ENCODE measurements around the gene FHIT.

Gene FHIT

DNA sequence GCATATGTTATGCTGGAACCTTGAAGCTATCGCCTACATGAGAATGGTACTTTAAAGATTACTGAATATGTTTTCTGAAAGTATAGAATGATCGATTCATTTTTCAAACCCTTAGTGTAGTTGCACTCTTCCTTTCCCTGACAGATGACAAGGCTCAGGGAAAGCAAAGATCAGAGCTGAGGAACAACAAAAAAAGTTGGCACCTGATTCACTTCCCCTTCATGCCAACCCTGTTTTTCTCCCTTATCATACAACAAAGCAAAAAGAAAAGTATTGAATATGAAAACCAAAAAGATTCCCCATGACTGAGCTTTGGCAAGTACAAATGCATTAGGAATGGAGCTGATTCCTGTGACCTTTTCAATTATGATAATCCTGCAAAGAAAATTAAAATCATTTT is 1012.7 kb downstream of the FHIT start:
- DNase-seq, result no peak

DNA sequence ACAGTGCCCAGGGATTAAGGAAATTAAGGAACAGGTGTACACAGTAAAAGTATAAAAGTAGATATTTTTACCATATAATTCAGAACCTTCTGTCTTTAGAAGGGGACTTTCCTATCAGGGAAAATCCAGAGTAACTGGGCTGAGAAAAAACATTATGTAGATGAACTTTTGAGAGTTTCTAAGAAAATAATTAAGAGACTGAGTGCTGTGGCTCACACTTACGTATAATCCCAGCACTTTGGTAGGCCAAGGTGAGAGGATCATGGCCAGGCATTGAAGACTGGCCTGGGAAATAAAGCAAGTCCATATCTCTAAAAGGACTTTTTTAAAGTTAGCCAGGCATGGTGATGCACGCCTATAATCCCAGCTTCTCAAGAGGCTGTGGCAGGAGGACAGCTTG is 1021.8 kb downstream of the FHIT start:
- DNase-seq, result no peak

DNA sequence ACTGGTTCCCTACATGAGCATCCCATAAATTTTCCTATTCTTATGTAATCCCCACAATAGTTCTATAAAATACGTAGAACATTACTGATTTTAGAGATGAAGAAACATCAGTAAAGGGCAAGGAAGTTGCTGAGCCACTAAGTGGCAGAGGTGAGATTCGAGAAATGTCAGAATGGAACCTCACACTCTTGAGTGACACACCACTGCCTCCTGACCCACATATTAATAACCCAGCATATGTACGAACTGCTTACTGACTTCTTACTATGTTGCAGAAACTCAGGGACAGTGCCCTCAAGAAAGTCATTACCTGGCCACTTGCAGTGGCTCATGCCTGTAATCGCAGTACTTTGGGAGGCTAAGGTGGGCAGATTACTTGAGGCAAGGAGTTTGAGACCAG is 1022.4 kb downstream of the FHIT start:
- no peak for DNase-seq

DNA sequence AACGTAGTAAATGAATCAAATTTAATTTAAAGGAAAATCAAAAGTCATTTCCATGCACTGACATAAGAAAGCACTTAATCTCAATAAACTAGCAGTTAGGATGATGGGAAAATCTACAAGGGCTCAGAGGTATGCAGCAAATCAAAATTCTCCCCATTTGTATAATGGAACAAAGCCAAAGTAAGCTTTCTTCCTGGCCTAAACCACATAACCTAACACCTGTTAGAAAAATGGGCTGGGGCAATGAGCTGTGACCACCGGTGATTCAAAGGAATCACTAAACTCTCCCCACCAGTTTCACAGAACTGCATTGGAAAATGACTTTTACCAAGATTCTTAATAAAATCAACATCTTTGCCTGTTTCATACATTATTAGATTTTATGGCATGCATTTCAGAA is 1024.3 kb downstream of the FHIT start:
- no peak for DNase-seq

DNA sequence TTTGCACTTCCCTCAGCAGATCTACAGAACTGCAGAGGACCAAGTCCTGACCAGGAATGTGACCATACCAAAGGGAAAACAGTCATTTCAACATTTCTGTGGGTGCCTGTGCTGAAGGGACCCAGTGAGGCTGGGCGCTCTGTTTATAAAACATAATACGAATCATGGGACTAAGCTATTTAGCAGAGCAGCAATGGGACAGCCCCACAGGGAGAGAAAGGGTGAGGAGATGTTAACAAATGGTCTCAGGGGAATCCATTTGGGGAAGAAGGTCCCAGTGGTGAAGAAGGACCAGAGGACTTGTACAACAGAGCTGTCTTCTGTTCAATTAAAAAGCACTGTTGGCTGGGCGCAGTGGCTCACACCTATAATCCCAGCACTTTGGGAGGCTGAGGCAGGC is 1025.4 kb downstream of the FHIT start:
- no peak for DNase-seq

DNA sequence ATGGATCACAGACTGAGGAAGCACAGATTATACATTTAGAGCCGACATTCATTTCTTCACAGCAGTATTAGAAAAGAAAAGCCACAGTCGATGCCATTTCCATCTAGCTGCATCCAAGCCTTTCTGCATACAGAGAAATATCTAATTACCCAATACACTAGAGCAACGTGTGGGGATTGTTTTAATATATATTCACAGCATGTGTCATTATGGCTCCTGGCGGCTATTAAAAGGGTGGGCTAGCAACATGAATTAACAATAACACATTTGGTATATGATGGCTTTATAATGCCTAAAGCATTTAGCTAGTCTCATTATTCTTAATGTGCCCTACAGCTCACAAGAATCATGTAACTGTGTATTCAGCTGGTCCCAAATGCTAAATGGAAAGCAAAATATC is 1030.5 kb downstream of the FHIT start:
- no peak for DNase-seq

DNA sequence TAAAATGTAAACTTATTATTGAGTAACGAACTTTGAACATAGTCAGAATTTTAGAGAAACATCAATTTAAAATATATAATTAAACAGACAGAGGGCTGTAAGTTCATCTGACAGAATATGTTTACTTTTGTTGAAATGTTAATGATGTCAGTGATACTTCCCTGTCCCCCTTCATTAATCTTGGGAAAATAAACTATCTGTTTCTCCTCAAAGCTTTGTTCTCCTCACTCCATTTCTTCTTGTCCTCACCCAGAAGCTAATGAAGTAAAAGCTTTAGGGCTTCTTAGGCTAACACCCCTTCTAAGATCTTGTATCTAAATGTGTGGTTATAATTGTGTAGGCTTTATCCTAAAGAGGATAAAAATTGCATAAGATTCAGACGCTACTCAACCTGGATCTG is 1031.8 kb downstream of the FHIT start:
- no peak for DNase-seq

DNA sequence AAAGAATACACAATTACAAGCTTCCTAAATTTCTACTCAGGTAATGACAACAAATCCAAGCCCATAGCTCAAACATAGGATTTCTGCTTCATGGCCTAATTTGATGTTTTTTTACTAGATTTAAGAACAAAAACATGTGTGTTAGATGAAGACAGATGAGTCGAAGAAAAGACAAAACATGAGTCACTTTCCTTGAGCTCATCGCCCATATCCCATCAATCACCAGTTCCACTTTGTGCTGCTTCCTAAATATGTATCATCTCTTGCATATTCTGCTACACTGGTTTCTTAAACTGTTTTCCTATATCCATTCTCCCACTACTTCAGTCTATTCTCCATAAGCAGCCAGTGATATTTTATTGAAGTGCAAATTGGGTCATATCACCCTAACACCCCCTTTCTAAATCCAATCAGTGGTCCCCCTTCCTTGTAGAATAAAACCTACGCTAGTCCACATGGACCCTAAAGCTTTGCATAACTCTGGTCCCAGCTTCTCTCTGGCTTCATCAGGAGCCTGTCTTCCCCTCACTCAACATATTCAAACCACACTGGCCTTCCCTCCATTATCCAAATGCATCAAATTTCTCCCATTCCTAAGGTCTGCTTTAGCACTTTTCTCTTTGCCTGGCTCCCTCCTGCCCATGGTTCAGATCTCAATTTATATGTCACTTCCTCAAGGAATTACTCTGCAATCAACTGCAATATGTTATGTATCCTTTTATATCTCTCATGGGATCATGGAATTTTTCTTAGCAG is 1033.9 kb downstream of the FHIT start:
- no peak for DNase-seq

DNA sequence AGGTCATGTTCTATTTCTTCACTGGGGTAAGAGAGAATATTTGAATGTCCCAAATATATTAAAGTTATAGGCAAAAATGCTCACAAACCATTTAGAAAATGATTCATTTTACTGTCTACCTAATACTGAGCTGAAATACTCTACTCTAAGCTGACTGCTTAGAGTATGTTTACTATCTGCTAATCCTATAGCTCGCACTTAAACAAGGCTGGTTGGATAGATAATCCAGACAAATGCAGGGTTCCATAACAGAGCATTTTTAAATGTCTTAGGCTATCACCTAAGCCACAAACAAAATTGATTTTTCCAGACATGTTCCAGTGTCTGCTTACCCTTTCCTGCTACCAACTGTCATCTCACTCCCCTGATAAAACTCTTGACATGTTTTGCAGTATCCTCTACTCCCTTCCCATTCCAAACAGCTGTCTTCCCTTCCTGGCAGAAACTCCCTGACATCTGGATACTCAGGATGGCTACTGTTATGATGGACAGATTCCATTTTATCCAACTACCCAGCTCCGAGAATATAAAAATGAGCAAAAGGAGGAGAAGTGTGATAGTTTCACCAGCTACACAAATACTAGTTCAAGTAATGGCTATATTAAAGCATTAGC is 1034.7 kb downstream of the FHIT start:
- no peak for DNase-seq

DNA sequence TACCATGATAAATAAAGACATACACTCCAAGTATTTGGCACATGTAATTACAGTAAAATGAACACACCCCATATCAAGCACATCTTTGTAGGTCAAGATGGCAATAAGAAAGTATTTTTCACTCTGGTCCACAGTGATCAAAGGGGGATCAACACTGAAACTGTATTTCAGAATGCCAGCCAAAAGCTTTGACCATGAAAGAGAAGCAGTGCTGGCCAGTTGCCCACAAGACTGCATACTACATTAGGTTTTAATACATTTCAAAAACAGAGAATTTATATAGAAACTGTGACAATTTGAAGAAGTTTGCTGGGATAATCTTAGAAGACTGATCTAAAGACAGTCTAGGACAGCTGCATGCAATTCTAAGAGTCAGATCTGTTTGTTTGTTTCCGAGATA is 1035.3 kb downstream of the FHIT start:
- no peak for DNase-seq

DNA sequence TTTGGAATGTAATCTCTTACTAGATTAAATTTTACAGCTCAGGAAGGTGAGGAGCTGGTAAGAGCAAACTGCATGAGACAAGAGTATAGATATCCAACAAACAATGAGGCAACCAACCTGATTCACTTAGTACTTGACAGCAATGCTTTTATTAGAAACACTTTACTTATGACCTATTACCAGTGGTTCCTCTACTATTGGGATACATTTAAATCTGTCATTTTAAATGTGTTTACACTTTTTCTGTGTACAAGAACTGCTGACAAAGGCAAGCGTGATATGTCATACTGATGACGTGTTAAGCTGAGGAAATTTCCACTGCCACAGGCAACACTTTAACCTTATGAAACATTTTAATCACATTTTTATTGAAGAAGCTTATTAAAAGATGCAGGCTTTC is 1043.3 kb downstream of the FHIT start:
- no peak for DNase-seq

DNA sequence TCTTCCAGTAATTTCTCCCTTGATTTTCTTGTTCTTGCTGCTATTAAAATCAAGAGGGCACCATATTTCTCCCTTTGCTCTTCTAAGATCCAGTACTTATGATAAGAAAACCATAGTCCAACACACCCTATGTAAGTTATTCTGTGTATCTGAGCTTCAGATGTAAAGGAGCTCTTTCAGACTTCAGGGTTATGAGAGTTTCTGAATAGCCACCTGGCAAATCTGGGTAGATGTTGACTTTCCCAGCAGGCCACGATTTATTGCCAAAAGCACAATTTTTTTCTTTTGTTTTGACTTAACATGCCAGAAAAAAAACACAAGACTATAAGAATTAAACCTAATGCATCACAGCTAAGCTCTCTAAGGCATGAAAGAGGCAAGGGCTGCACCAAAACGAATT is 1045.0 kb downstream of the FHIT start:
- no peak for DNase-seq

DNA sequence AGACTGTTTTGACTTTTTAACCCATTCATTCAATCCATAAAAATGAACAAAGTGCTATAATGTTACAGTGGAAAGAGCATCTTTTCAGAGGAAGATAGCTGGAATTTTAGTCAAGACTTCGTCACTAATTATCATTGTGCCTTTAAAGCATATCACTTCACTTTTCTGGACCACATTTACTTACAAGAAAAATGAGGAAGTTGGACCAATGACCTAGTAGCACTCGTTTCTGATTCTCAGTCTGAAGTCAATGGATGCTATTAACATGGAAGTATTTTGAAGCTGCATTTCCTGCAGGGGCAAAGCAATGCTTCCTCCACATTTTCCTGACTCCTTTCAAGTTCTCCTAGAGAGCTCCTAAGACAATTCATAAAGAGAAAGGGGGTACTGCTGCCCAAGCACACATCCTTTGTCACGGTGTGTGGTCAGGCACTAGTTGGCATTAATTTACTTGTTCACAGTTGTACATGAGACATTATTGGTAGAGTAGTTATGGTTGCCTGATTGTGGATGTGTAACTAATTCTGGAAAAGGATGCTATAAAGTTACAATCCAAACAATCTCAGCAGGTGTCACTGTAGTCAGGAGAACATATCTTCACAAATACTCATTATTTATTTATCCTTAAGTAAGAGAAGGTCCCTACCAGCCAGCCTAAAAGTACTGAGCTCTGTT is 1049.1 kb downstream of the FHIT start:
- DNase-seq, result no peak

DNA sequence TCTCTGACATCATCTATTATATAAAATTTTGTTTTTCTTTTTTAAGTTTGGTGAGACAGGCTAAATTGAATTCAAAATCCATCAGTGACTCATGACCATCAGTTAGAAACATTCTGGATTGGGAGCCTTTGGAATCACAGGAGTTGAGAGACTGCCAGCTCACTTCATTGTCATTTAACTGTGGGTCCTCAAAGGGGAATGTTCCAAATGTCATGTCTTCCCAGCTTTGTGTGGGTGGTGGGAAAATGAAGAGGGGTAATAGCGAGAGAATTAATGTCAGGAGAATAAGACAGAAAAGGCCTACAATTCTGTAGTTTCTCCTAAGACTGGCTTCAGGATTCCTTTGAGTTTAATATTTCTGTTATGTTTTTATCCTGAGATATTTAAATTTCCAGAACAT is 1051.9 kb downstream of the FHIT start:
- no peak for DNase-seq

DNA sequence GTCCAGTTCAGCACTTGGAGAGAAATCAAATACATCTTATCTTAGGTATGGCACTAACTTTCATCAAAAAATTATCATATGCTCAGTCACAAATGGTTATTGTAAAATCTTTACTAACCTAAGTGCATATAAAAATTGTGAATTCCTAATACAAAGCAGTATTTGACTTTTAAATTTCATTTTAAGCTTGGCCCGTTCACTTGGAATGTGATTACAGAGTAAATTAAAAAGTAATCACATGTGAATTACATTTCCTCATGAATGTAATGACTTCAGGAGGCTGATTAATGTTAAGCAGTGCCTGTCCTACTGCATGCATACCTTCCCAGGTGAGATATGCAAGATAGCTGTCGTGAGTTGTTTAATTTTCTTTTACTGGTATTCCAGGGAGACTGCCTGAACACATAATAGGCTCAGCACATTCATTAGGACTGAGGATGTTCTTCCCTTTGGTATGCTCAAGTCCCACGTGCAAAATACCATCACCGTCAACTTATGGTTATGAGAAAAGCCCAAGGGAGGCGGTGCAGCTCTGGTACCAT is 1053.0 kb downstream of the FHIT start:
- no peak for DNase-seq

DNA sequence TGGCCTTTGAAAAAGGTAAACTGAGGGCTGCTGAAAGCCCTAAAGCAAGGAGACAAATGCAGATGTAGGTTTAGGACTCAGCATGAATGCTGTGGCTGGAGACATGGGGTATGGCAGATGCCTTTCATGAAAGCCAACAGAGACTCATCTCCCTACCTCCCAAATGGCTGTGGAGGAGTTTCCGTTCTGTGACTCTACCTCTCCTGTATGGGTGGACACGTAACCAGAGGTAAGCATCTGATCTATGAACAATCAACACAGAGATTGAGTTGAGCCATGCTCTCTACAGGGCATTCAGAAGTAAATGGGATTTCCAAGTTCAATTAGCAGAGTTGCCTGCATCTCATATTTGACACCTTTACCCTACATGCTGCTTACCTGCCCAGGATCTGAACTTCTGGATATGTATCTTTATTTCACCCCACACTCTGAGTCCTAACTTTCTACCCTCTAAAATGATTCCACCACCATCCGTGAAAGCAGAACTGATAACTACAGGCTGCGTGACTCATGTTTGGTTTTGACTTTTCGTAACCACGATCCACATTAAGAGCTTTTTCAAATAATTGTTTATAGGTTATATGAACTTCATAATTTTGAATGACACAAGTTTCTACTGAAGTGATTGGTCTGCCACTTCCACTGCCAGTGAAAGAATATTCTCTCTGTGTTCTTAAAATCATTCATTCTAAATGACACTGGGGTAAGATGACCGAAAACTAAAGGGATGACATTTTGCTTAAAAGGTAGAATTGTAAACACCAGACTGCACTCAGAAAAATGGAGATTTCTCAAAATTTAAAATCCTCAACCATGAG is 1058.7 kb downstream of the FHIT start:
- no peak for DNase-seq

DNA sequence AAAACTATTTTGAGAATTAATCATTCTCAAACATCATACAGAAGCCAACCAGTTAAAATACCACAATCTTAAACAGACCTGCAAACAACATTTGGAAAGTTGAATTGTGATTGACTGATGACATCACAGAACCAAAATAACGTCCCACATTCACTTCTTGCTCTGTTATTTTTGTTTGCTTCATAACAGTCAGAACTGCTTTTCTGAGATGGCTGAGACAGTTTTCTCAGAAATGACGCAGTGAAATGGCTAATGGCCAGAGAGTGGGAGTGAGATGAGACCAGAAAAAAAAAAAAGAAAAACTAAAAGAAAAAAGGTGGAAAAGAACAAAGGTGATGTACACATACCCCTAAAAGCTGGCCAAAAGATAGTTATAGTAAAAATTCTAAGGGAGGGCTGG is 1061.2 kb downstream of the FHIT start:
- DNase-seq, result no peak

DNA sequence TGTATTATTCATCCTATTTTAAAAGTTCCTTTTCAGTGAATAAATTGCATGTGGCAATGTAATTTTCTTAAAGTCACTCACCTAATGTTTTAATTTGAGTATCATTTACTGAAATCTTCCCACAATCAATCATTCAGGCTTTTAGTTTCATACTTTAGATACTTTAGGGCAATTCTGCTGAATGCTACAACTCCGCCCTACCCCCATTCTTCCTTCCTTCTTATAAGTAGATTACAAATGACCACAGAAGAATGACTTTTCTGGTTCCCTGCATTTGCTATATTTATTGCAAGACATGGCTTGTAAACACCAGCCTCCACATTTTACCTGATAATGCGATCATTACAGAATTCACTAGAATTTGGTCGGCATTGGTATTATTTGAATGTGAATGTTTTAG is 1061.9 kb downstream of the FHIT start:
- no peak for DNase-seq

DNA sequence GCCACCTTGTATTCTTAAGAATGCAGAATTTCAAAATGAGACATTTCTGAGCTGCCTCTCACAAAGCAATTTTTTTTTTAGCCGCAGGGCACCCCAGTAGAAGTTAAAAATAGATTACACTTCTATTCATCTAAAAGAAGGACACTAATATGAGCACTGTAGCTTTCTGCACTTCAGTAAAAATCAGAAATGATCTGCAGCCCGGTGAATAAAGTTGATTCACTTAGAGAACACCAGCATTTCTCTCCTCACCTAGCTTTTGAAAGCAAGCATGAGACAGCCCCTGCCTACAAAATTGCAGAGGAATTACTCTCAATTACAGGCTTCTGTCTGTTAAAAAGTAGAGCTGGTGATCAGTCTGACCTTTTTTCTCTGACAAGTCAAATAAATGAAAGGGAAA is 1062.4 kb downstream of the FHIT start:
- DNase-seq, result no peak

DNA sequence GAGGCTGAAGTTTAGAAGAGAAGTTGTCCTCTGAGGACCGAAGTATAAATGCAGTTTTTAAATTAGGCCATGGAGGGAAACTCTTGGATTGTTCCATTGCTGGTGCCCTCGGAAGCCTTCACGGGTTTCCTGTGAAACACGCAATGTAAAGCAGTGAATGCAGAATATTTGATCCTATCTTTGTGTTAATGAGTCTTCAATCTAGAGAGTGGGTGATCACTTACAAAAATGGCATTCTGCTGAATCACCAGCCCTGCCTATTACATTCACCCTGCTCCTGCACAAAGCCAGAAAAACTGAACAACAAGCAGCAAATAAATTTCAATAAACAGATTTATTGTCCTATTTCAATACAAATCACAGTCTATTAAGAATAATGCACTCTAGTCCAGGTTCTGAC is 1063.9 kb downstream of the FHIT start:
- DNase-seq, result no peak

DNA sequence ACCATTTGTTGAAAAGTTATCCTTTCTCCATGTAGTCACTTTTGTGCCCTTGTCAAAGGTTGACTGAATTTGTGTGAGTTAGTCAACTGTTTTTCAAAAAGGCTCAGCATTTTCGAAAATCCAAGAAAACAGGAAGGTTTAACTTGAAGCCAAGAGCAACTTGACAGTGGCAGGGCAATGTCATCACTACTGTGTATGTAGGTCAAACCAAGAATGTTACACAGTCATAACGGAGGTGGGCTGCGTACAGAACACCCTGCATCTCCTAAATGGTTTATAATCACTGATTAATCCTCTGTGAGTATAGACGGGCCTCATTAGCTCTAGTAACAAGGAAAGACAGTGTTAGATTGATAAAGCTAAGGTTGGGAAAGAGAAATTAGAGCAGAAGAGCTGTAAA is 1064.9 kb downstream of the FHIT start:
- DNase-seq, result no peak

DNA sequence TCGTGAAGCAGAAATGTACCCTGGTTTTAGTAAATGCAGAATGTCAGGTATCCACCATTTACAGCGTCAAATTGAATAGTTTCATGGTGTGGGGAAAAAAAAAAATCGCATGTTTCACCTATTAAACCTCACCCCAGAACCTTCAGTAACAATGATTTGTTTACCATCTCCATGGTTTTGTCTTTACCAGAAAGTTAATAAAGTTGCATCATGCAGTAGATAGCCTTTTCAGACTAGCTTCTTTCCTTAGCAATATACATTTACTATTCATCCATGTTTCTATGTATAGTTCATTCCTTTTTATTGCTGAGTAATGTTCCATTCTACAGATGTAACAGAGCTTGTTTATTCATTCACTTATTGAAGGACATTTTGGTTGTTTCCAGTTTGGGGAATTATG is 1066.1 kb downstream of the FHIT start:
- DNase-seq, result no peak

DNA sequence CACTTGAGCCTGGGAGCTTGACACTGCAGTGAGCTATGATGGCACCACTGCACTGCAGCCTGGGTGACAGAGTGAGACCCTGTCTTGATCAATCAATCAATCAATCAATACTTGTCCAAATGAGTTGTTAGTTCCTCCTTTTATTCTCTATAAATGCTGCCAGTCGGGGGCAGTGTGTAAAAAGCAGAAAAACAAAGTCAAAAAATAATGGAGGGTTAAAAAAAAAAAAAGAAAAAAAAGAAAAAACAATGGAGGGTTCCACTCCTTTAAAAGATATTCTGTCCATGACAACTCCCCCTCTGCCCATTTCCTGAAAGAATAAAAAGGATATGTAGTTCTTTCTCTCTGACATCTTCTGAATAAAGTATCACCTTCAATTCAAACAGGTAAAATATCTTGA is 1068.6 kb downstream of the FHIT start:
- no peak for DNase-seq
